HepG2 (cell line): Measurements from ENCODE around the gene ACTL7B. TPM values are rescaled to one million over a fixed set of nuclear protein-coding genes. Genes with fewer than 3 reads are reported as not detected.

ENCODE experiments used
- ATAC-seq: fragments of 200-7000 bp; cut with Tn5 transposase; 3 replicates; pipeline ENCODE4 v1.9.1; 2020; ENCODE audit warnings: mild to moderate bottlenecking, moderate library complexity
- BruUV-seq: library from RNA; stranded (reverse); fragments of 400-500 nt; replicated peaks from 2 replicates; lab custom pipeline; 2021; lab: Mats Ljungman, UMichigan
- CTCF ChIA-PET: fragments of 300-600 bp; formaldehyde crosslinking; extraction: SDS; loops from one replicate; lab custom pipeline; 2021; ENCODE audit warnings: low total read pairs, inconsistent platforms, low intra/inter-chr PET ratio; lab: Yijun Ruan, JAX
- POLR2A ChIA-PET: fragments of 350-600 bp; sonication (Branson Sonifier 250); formaldehyde crosslinking; loops from one replicate; lab custom pipeline; 2020; ENCODE audit warnings: antibody characterized with exemption, inconsistent platforms; lab: Yijun Ruan, JAX
- DNase-seq: peaks from one replicate; pipeline ENCODE4 v3.0.0-alpha.2; 2015; ENCODE audit warnings: low spot score
- FAIRE-seq: peaks from 3 replicates; lab custom pipeline; 2011; peaks lifted over from hg19 to GRCh38; lab: Jason Lieb, UNC
- H2AFZ ChIP-seq: one replicate; pipeline ENCODE4 v1.6.1; 2011; ENCODE audit warnings: low read length, inconsistent platforms
- H3K27ac ChIP-seq: fragments of 300-600 bp; 3 replicates; pipeline ENCODE4 v1.8.0; 2011; ENCODE audit warnings: mixed run types, mild to moderate bottlenecking, mixed read lengths, low read length, inconsistent platforms; ENCODE audit not compliant: insufficient read depth; ENCODE audit errors: extremely low read length
- H3K27me3 ChIP-seq, 2 experiments: fragments of 200-600 bp in 1 of 2; 2 replicates in 1 of 2; 3 replicates in 1 of 2; pipeline versions ENCODE4 v1.6.0 to v1.8.0; 2011; ENCODE audit warnings: low read length in 2 of 2, mild to moderate bottlenecking in 2 of 2, moderate library complexity in 2 of 2, inconsistent platforms in 1 of 2; ENCODE audit not compliant: insufficient read depth in 2 of 2, control insufficient read depth in 1 of 2
- H3K36me3 ChIP-seq, 2 experiments: fragments of 200-600 bp in 1 of 2; replicated peaks in 1 of 2; 2 replicates in 1 of 2; 3 replicates in 1 of 2; pipeline versions ENCODE4 v1.5.1 to v1.8.0; 2011; ENCODE audit warnings: low read length in 2 of 2, inconsistent platforms in 1 of 2; ENCODE audit not compliant: insufficient read depth in 2 of 2, control insufficient read depth in 1 of 2
- H3K4me1 ChIP-seq: 2 replicates; pipeline ENCODE4 v1.5.1; 2012; ENCODE audit warnings: low read length, inconsistent platforms; ENCODE audit not compliant: insufficient read depth
- H3K4me2 ChIP-seq: 2 replicates; pipeline ENCODE4 v1.6.0; 2011; ENCODE audit warnings: low read depth, low read length, inconsistent platforms
- H3K4me3 ChIP-seq, 3 experiments: fragments of 200-600 bp in 1 of 3; sonication (generic), shearing (Covaris generic) in 1 of 3; replicated peaks in 1 of 3; 2 replicates each; pipeline ENCODE4 v1.5.1; 2011 to 2016; ENCODE audit warnings: low read length in 3 of 3, inconsistent platforms in 2 of 3, low read depth in 2 of 3, mild to moderate bottlenecking in 2 of 3, control low read depth in 1 of 3, mixed read lengths in 1 of 3; ENCODE audit not compliant: insufficient read depth in 1 of 3
- H3K79me2 ChIP-seq: one replicate; pipeline ENCODE4 v1.6.1; 2011; ENCODE audit warnings: low read length, inconsistent platforms; ENCODE audit not compliant: insufficient read depth
- H3K9ac ChIP-seq: 2 replicates; pipeline ENCODE4 v1.6.0; 2011; ENCODE audit warnings: mild to moderate bottlenecking, low read depth, low read length, inconsistent platforms; ENCODE audit not compliant: insufficient read depth
- H3K9me3 ChIP-seq: 2 replicates; pipeline ENCODE4 v1.5.1; 2012; ENCODE audit warnings: mild to moderate bottlenecking, low read length
- H4K20me1 ChIP-seq: 2 replicates; pipeline ENCODE4 v1.6.0; 2011; ENCODE audit warnings: inconsistent platforms, mild to moderate bottlenecking, low read length, moderate library complexity; ENCODE audit not compliant: insufficient read depth
- ATF7 ChIP-seq, 2 experiments: fragments of 450-650 bp in 1 of 2; sonication (generic) in 1 of 2; formaldehyde crosslinking in 1 of 2; IDR thresholded peaks; 2 replicates each; pipeline versions ENCODE4 v1.4.0 to v1.6.1; 2016 to 2020; ENCODE audit warnings: antibody characterized with exemption in 1 of 2, mild to moderate bottlenecking in 1 of 2, missing genetic modification reagents in 1 of 2
- CC2D1A ChIP-seq: sonication (generic); formaldehyde crosslinking; IDR thresholded peaks from 2 replicates; pipeline ENCODE4 v1.8.1; 2023; ENCODE audit warnings: mild to moderate bottlenecking, missing genetic modification reagents
- CEBPB ChIP-seq: IDR thresholded peaks from 2 replicates; pipeline ENCODE4 v1.6.1; 2011; ENCODE audit warnings: low read depth, low read length, improper control_type of control experiment, borderline replicate concordance
- GFI1 ChIP-seq: sonication (generic); formaldehyde crosslinking; IDR thresholded peaks from 2 replicates; pipeline ENCODE4 v1.5.0; 2020; ENCODE audit warnings: missing genetic modification reagents, mild to moderate bottlenecking, borderline replicate concordance
- NRL ChIP-seq: sonication (generic); formaldehyde crosslinking; IDR thresholded peaks from 2 replicates; pipeline ENCODE4 v1.5.0; 2020; ENCODE audit warnings: missing genetic modification reagents, mild to moderate bottlenecking, moderate library complexity, borderline replicate concordance
- POLR2G ChIP-seq: fragments of 200-400 bp; formaldehyde crosslinking; IDR thresholded peaks from 2 replicates; pipeline ENCODE4 v1.6.1; 2018; ENCODE audit warnings: mild to moderate bottlenecking, low read depth, low read length, moderate library complexity
- PPARG ChIP-seq: conservative IDR thresholded peaks from 2 replicates; pipeline ENCODE4 v1.6.1; 2016; ENCODE audit warnings: missing biosample characterization, missing genetic modification reagents
- TBP ChIP-seq: sonication (generic); formaldehyde crosslinking; IDR thresholded peaks from 2 replicates; pipeline ENCODE4 v1.5.0; 2020; ENCODE audit warnings: missing genetic modification reagents
- TBX3 ChIP-seq: fragments of 450-650 bp; IDR thresholded peaks from 2 replicates; pipeline ENCODE4 v1.6.1; 2017; ENCODE audit warnings: antibody characterized with exemption, mild to moderate bottlenecking, inconsistent platforms, borderline replicate concordance
- ZNF251 ChIP-seq: sonication (generic); formaldehyde crosslinking; IDR thresholded peaks from 2 replicates; pipeline ENCODE4 v1.9.0; 2021; ENCODE audit warnings: mild to moderate bottlenecking, missing genetic modification reagents
- ZNF253 ChIP-seq: sonication (generic); formaldehyde crosslinking; IDR thresholded peaks from 2 replicates; pipeline ENCODE4 v1.8.0; 2022; ENCODE audit warnings: mild to moderate bottlenecking, missing genetic modification reagents, borderline replicate concordance
- ZNF343 ChIP-seq: sonication (generic); formaldehyde crosslinking; IDR thresholded peaks from 2 replicates; pipeline ENCODE4 v1.4.0; 2020; ENCODE audit warnings: mild to moderate bottlenecking, missing genetic modification reagents
- ZNF709 ChIP-seq: sonication (generic); formaldehyde crosslinking; IDR thresholded peaks from 2 replicates; pipeline ENCODE4 v1.5.0; 2020; ENCODE audit warnings: mild to moderate bottlenecking, missing genetic modification reagents
- ZSCAN30 ChIP-seq: sonication (generic); formaldehyde crosslinking; IDR thresholded peaks from 2 replicates; pipeline ENCODE4 v1.5.0; 2020; ENCODE audit warnings: mild to moderate bottlenecking, missing genetic modification reagents
- WGBS: methylation state at CpG from one replicate; pipeline ENCODE4 v1.1.6; 2017; ENCODE audit warnings: low lambda C conversion rate; 5-methylcytosine and 5-hydroxymethylcytosine counted together
- in situ Hi-C: cut with HindIII; loops from 2 replicates; pipeline ENCODE4 v1.10.0; 2017; ENCODE audit warnings: low pct_unique_long_range_greater_than_20kb; ENCODE audit not compliant: extremely low pct_ligation_motif_present
- intact Hi-C: fragments of 100-400 bp; cut with micrococcal nuclease; formaldehyde crosslinking; loops from one replicate; pipeline ENCODE4 v1.10.0; 2022; ENCODE audit not compliant: unreplicated experiment
- polyA plus RNA-seq, 8 experiments: library from polyadenylated mRNA; depleted of rRNA in 3 of 8; stranded (reverse) in 7 of 8; unstranded in 1 of 8; fragments of >200 nt; fragmentation: Illumina TruSeq in 4 of 8; extraction: Trizol in 4 of 8; gene quantifications; 2 replicates each; pipeline versions ENCODE4 v1.2.1 to v1.2.3, GENCODE V29; 2011 to 2016; ENCODE audit warnings: low read depth in 4 of 8, missing spikeins in 1 of 8, mixed read lengths in 1 of 8; ENCODE audit not compliant: insufficient read depth in 1 of 8
- total RNA-seq, 5 experiments: library from RNA; depleted of rRNA; stranded (reverse); fragments of >200 nt; fragmentation: Illumina TruSeq; extraction: Trizol; gene quantifications; 2 replicates each; pipeline ENCODE4 v1.2.3, GENCODE V29; 2016; ENCODE audit warnings: low read depth in 1 of 5
- TF ChIP-seq, protein P1 (sequence below): sonication (generic); formaldehyde crosslinking; IDR thresholded peaks from 2 replicates; pipeline ENCODE4 v1.5.1; 2020; ENCODE audit warnings: missing genetic modification reagents, mild to moderate bottlenecking, borderline replicate concordance

ACTL7B gene
- total and polyA plus RNA-seq, 2 of the 13 experiments (the other 11 are each of a cell fraction or from before 2014, with no cell fraction given) = 0.07 to 0.11 TPM

DNA sequence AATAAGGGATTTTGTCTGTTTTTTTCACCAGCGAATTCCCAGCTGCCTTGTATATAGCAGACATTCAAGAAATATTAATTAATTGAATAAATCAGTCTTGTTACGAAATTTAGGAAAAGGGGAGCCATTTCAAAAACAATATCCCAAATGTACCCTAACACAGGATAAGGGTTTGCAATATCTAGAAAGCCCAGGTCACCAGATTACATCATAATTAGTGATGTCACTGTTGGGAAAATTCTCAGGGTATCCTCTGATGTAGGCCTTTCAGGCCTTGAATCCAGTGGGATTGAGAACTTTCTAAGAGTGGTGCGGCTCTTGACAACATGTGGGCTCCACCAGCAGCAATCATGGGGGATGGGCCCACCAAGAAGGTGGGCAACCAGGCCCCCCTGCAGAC is 6.2 kb upstream of the ACTL7B start, which contains the start of gene ACTL7A:
Gene ACTL7A (plus strand): TSS at position 270 of the 400 bp plus-strand sequence. CDS start 57 bp downstream, at position 327.
- TF ChIP-seq PPARG (CRISPR knock-in tag) = no peak
- TF ChIP-seq ATF7 (IDR thresholded peaks at IDR 0.05) = peak; percentile 68
- no peak for TF ChIP-seq ATF7 (CRISPR knock-in tag; IDR thresholded peaks at IDR 0.05)
- no peak for TF ChIP-seq ZNF253 (CRISPR knock-in tag)
- no peak for TF ChIP-seq ZNF343 (CRISPR knock-in tag)
- TF ChIP-seq TBX3 = no peak
- no peak for TF ChIP-seq ZNF251 (CRISPR knock-in tag)
- TF ChIP-seq GFI1 = no peak
- TF ChIP-seq CEBPB = peak; percentile 20; the same call in 1 of the 2 replicates
- TF ChIP-seq ZSCAN30 (CRISPR knock-in tag) = no peak
- no peak for TF ChIP-seq NRL
- TF ChIP-seq ZNF709 (CRISPR knock-in tag) = no peak
- no peak for TF ChIP-seq TBP (CRISPR knock-in tag)
- TF ChIP-seq, protein P1, sequence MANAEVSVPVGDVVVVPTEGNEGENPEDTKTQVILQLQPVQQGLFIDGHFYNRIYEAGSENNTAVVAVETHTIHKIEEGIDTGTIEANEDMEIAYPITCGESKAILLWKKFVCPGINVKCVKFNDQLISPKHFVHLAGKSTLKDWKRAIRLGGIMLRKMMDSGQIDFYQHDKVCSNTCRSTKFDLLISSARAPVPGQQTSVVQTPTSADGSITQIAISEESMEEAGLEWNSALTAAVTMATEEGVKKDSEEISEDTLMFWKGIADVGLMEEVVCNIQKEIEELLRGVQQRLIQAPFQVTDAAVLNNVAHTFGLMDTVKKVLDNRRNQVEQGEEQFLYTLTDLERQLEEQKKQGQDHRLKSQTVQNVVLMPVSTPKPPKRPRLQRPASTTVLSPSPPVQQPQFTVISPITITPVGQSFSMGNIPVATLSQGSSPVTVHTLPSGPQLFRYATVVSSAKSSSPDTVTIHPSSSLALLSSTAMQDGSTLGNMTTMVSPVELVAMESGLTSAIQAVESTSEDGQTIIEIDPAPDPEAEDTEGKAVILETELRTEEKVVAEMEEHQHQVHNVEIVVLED (CRISPR knock-in tag) = no peak
- no peak for TF ChIP-seq CC2D1A (CRISPR knock-in tag)
- TF ChIP-seq POLR2G = no peak
- Histone ChIP-seq H3K27ac (no peak within 1 kb of the TSS), H2AFZ (no peak within 1 kb of the TSS), H3K9ac (no peak within 1 kb of the TSS), H4K20me1 (no peaks in the 10 kb centered on the region), H3K4me2 (no peak within 1 kb of the TSS), H3K4me3 (no peak within 1 kb of the TSS), H3K36me3 (peaks cover 0 to 1% of the 10 kb centered on the region in 2 experiments; a peak in 1 of 5 replicates), H3K9me3 (no peaks in the 10 kb centered on the region), H3K79me2 (no peaks in the 10 kb centered on the region), H3K4me1 (peaks cover 43% of the 10 kb centered on the region), H3K27me3 (no peaks in the 10 kb centered on the region)
- ATAC-seq (no peak; the same call in 2 of the 3 replicates), FAIRE-seq (no peak), DNase-seq (no peak)
- intact Hi-C loops = loop anchor here (10.0 kb wide), 1 partner anchor 87 kb away; no protein-coding TSS in a partner anchor
- 92% methylated on average over 3 of the region's 3 CpGs for WGBS
- no TSS peak for BruUV-seq
- POLR2A ChIA-PET = interaction anchor here (1.4 kb wide), 1 partner anchor 15 kb away, joined by 3 read pairs; no protein-coding TSS in a partner anchor
- in situ Hi-C loops = no loop called here
- CTCF ChIA-PET = no interaction called here
